ENCODE results near the gene CLDN24.

Gene CLDN24

DNA sequence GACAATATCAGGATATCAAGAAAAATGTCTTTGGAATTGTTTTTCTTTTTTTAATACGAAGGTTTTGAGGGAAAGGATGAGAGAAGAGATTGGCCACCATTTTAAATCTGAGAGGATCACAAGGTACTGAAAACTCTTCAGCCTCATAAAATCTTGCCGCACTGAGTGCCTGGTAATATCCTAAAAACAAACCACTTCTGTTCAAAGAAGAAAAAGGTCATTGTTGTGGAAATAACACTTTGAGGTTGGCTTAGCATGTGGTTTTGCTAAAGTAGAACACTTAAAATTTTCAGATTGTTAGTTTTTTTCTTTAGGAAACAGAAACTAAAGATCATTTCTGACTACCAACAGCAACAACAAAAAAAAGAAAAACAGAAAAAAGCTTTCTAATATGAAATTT, 1.1 kb downstream of the CLDN24 start:
- DNase-seq (ENCODE audit: low spot score) = no peak

DNA sequence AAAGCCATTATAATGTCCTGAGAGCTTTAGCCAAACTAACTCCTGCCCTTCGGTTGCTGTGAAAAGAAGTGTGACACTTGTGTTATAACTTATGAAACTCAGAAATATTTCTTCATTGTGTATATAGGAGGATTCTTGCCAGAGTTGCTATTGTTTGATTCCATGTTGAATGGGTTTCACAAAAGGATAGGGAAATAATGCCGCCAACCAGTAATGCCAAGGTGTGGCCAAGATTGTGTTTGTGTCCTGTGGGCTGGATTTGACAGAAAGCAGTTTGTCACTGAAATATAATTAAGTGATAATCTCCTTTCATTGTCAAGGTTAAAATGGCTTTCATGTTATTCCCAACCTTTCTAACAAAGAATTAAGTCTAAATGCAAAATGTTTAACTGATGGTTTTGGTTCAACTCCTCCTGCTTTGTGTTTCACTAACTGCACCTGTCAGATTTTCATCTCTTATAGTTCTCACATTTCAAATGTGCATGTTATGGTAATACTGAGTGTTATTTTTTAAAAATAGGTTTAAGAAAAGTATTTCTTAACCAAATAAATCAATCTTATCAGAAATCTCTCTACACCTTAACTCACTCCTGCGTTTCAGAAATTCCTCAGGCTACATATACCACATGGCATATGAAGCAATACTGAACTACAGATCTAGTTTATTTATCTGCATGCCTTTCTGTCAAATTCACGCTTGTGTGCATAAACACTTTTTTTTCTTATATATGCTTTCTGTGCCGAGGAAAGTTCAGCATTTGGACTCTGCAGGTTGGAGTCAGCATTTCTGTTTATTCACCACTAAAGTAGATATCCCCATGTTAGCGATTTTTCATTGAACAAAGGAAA, 1.8 kb downstream of the CLDN24 start, which contains the start of gene CLDN22:
Gene CLDN22, minus strand, starts transcription at position 66 of the 849 bp plus-strand sequence. Its CDS starts 58 bp downstream, at position 8.
- DNase-seq (ENCODE audit: low spot score) = no peak

DNA sequence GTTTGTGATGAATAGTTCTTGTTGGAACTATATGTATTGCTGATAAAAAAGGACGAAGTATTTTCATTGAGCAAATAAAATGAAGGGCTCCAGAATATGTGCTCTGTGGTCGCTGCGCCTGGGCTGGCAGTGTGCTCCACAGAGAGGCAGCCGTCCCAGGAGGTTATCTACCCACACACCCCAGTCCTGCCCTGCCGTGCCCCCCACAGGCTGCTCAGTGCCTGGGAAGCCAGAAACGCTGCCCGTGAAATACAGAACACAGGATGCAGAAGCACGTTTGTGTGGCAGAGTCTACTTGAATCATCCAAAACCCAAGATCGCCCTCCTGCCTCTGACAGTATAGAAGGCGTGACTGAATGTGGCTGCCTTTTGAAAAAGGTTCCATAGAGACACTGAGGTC, 3.6 kb downstream of the CLDN24 start:
- no peak for DNase-seq (ENCODE audit: low spot score)

DNA sequence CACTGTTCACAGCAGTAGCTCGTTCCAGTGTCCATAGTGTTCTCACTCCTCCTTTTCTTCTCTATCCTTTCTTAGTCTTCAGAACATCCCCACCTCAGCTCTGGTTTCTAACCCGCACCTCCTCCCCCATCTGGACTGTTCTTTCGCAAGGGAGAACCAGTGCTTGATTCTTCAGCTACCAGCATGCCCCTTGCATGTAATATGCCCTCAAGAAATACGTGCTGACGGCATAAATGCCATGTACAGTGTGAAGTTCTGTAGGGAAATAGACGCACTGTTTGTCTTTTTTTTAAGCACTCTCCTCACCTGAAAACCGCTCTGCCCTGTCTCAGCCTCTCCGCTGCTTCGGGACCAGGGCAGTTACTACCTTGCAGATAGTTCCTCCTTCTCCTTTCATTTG, 7.4 kb downstream of the CLDN24 start:
- DNase-seq (ENCODE audit: low spot score) = no peak

DNA sequence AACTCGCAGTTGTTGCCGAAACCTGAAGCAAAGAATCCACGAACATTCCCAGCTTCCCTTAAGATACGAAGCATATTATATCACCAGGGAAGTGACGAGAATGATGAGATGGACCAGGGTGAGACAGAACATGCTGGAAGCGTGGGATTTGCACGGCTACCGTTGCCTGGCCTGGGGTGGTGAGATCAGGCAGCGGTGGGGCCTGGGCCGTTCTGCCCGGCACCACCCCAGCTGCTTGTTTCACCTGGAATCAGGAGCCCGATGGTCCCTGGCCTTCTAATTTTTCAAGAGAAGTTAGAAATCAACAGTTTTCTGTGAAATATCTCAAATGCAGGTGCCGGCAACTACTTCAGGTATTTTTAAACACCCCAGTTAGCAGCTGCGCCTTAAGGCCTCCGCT, 7.9 kb downstream of the CLDN24 start:
- DNase-seq (ENCODE audit: low spot score) = no peak

DNA sequence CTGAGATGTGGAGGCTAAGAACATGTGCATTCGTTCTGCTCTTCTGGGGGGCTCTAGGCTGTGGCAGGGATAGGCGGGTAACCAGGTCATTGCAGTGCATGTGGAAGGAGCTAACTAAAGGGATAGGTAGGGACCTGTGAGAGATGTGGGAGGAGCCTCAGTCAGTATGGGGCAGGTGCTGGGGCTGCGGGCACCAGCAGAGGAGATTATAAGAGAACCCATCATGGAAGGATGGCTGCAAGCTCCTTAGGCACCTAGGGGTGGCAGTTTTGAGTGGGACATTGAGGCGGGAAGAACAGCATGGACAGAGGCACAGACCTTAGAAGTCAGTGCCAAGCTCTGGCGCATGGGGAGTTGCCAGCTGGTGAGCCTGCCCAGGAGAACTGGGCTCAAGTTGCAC, 9.4 kb downstream of the CLDN24 start:
- DNase-seq (ENCODE audit: low spot score) = no peak

DNA sequence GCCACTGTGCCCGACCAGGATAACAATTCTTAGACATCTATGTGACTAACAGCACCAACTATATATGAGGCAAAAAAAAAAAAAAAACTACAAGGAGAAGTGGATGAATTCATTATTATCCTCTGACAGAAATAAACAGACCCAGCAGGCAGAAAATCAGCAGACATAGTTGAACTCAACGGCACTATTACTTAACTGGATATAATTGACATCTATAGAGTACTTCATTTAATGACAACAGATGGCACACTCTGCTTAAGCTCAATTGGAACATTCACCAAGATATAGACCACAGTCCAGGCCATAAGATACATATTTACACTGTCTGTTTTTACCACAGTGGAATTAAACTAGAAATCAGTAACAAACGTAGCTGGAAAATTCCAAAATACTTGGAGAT, 15.4 kb downstream of the CLDN24 start:
- DNase-seq (ENCODE audit: low spot score) = no peak

DNA sequence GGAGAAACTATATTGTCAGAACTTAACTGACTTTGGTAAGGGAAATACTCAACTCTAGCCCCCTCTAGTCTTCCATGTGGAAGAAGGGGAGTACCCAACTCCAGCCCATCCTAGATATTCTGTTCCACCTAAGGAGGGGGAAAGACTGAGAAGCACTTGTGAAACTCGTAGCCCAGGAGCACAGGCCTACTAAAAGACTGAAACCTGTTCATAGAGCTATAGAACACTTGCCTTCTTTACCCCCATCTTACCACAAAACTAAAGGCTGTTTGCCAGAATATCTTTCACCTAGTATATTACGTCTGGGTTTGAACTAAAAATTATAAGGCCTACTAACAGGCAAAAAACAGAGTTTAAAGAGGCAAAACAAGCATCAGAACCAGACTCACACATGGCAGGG, 17.7 kb downstream of the CLDN24 start:
- no peak for DNase-seq (ENCODE audit: low spot score)

DNA sequence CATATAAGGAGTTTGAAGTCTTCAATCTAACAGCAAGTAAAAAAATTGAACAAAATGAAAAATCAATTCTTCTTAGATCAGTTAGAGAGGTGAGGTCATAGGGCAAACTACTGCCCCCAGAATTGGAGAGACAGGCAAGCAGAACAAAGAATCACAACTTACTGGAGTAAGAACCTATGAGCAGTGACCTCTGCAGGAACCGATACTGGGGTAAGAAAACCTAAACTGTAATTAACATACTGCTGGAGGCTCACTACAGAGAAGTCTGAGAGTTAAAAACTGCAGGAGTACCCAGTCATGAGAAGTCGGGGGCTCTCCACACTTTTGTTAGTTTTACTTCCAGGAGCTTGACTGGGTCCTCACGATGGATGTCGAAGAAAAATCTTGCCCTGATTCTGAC, 18.2 kb downstream of the CLDN24 start:
- DNase-seq (ENCODE audit: low spot score) = no peak

DNA sequence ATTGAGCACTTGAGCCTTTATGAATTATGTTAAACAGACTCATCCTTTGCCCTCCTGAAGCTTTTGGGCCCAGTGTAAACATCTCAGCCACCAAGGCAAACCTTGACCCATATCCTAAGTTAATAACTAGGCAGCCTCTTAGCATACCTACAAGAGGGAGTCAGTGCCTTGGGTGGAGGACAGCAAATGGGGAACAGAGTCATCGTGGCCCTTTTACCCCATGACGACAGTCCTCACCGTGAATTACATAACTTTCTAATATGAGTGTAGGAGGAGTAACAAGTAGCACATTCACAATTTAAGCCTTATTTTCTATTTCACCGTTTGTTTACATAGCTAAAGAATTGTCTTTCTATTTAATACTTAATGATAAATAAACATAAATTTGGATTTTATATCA, 18.9 kb downstream of the CLDN24 start:
- DNase-seq (ENCODE audit: low spot score) = no peak

DNA sequence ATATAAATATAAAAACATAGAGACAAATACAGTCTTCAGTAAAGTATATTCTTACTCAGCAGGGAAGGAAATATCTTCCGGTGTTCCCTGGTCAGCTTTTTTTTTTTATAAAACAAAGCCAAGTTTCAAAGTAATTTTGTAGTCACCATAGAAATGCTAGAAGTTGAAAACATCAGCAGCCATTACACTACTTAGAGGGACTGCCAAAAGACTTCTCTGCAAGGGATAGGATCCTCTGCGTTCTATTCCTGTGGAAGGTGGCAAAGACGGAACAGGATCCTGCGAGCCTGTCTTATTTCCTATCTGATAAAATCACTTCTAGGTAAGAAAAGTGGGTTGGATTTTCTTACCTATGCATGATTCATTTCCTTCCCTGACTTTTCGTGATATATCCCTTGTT, 21.6 kb downstream of the CLDN24 start:
- no peak for DNase-seq (ENCODE audit: low spot score)

DNA sequence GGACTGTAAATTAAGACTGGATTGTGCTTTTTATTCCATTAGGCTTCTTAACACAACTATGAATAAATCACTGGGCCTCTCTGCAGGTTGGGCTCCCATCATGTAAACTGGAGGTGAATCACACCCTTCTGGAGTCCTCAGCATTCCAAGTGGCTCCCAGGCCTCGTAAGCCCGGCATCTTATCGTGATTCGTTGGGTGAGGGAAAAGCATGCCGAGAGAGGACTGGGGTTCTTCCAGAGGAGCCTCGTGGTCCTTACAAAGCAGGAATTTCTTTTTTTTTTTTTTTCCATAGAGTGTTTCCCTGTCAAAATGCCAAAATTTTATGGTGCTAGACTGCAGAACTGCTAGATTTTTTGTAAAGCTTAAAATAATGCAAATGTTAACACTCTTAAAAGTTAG, 22.2 kb downstream of the CLDN24 start:
- no peak for DNase-seq (ENCODE audit: low spot score)

DNA sequence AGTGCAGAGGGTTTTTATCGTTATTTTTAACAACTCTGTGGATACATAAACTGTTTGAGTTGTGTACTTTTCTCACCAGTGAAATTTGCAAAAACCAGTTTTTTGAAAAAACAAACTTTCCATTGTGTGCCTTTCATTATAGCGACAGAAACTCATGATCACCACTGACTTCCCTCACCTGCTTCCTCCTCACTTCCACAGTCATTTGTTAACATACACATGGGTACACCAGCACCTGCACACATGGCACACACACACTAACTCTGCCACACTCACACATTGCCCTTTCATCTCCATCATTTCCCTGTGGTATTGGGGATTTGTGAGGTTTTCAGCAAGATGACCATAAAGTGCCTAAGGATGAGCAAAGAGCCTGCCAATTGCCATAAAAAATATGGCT, 22.8 kb downstream of the CLDN24 start:
- no peak for DNase-seq (ENCODE audit: low spot score)

DNA sequence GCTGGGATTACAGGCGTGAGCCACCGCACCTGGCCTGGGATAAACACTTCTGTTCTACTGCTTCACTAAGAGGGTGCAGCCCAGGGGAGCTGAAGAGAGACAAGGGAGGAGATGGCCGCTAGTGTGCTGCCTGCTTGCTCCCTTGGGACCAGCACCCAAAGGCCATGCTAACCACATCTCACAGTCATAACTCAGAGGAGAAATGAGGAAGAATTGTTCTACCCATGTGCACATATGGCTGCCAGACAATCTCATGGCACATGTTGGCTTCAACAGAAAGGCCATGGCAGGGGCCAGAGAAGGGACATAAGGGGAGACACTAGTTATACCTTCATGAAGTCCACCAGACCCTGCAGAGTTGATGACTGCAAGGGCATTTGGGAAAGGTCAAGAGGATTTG, 24.6 kb downstream of the CLDN24 start:
- no peak for DNase-seq (ENCODE audit: low spot score)

DNA sequence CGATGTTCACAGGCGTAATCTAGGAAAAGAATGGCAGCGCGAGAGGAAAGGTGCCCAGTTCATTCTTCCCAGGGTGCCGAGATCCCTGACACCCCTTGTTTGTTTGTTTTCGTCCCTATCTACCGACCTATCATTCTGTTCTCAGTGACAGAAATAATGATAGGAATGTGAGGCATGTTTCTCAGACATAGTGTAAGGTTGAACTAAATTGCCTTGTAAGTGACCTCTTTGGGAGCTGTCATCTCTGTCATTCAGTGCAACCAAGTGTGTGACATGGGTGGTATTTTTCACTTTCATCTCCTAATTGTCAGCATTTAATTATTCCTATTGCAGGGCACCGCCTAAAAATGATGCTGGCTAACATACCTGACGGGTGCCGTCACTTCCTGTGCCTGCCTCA, 26.5 kb downstream of the CLDN24 start:
- DNase-seq (ENCODE audit: low spot score) = no peak

DNA sequence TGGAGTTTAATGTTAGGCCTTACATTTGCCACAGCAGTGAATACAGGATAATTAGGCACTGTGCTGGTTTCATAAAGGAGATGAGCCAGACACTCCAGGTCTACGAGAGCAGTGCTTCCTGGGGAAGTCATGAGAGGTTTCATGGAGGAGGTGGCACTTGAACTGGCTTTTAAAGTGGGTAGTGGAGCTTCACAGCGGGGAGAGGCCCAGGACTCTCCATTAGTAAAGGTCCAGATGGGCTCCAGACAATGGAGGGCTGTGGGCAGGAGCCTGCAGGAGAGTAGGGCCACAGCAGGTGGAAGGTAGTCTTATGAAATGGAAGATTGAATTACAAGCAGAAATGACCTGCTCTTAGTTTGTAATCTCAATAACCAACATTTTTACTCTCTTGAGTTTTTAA, 31.2 kb downstream of the CLDN24 start:
- no peak for DNase-seq (ENCODE audit: low spot score)

DNA sequence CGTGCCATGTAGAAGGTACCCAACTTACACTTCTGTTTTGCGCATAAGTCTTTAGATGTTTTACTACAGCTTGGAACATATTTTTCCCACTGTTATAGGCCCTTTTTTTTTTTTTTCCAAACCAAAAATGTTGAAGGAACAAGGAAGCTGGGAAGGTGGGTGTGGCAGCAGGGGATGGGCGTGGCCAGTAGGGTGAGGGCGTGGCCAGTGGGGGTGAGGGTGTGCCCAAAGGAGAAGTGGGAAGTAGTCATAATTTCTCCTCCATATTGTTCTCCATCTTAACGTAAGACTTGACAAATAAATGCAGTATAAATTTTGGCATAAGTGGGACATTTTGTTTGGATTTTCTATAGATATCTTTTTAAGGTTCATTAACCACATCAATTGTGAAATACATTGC, 32.5 kb downstream of the CLDN24 start:
- no peak for DNase-seq (ENCODE audit: low spot score)

DNA sequence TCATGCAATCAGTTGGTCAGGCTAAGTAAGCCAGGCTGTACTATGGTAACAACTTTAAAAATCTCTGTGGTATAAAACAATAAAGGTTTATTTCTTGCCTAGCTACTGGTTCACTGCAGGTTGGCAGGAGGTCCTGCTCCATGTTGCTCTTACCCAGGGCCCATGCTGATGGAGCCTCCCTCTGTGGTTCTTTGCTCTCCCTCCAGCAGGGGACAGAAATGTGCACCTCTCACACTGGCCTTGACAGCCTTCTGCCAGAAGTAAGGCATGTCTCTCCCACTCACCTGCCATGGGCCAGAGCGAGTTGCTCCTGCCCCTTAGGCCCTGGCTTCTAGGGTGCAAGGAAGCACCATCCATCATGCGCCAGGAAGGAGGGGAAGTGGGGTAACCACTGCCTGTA, 33.3 kb downstream of the CLDN24 start:
- no peak for DNase-seq (ENCODE audit: low spot score)

DNA sequence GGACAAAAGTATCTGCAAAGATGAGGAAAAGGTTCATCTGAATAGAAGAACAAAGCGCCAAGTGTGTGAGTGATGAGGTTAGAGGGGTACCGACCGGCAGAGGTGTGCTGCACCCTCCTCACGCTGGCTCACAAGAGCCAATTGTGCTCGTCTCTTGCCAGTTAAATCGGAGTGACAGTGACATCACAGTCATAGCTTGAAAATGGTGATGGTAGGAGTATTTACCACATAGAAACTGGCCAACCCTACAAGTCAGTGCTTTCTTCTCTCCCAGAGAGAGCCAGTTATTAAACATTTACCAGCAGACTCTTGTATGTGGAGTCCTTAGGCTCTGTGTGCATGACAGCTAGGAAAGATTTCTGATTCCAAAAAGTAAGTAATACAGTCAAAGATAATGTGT, 34.5 kb downstream of the CLDN24 start:
- DNase-seq (ENCODE audit: low spot score) = no peak

DNA sequence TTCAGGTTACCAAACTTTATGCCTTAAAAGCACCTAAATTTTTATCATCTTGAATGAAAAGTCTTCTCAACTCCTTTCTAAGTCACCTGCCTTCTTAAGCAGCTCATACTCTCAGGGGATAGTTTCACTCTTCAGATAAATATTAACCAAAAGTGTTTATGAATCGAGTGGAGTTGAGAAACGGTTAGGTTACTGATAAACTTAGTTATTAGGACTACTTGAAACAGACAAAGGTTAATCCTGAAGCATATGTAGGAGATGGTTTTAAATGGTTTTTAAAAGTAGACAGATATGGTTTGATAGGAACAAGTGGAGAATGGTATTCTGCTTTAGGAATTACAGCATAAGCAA, 34.9 kb downstream of the CLDN24 start:
- DNase-seq (ENCODE audit: low spot score) = no peak

DNA sequence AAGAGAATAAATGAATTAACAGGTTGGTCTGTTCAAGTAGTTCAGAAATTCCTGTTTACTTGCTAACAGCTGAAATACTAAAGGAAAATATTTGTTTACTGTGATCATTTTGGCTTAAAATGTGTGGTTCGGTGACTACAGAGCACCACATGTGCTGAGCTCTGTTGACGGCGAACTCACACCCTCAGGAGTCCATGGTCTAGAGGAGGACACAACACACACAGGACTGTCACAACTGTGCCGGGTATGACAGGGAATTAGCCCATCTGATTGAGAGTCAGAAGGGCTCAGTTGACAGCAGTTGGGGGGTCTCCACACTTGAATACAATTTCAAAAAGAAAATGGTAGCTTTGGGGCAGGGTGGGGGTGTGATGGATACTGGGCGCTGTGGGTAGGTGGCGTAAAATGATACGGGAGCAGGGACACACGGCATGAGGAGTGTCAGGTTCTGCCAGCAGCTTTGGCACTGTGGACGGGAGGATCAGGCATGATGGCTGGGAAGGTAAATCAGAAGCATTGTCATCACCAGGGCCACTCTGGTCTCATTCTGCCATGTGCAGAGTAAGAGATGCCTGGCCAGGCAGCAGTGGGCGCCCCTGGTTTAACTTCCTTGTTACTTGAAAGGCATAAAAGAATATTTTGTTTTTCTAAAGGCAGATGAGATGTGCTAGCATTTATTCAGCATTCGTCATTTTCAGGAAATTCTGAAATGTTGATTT, 35.5 kb downstream of the CLDN24 start:
- no peak for DNase-seq (ENCODE audit: low spot score)

DNA sequence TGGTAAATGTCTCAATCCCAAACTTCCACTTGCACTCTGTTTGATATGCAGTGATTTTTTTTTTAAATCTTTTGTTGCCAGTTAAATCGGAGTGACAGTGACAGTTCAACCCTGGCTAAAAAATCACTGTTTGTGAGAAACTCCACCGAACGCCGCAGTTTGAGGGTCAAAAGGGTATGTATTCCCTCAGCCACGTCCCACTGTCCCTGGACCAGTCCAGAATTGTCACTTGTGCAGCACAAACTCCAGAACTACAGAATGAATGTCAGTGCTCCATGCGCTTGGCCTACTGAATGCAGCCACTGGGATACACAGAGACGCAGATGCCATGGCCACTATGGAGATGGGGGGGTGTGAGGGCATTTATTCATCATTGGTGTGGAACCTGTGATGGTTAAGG, 36.3 kb downstream of the CLDN24 start:
- DNase-seq (ENCODE audit: low spot score) = no peak

DNA sequence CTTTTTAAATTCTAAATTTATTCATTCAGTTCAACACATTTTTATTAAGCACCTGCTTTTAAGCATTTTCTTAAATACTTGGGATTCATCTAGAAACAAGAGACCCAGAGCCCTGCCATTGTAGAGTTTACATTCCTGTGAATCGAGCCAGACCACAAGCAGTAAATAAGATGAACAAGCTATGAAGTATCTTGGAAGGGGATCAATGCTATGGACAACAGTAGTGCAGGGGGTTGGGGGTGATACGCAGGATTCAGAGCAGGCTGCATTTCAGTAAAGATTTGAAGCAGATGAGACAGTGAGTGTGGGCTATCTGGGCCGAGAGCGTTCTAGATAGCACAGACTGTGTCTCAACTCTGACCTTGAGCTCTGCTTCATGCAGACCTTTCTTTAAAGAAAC, 37.3 kb downstream of the CLDN24 start:
- DNase-seq (ENCODE audit: low spot score) = no peak

All from left forelimb (tissue), 1 donor.